ENCODE data around the gene KLHL2.

DNA sequence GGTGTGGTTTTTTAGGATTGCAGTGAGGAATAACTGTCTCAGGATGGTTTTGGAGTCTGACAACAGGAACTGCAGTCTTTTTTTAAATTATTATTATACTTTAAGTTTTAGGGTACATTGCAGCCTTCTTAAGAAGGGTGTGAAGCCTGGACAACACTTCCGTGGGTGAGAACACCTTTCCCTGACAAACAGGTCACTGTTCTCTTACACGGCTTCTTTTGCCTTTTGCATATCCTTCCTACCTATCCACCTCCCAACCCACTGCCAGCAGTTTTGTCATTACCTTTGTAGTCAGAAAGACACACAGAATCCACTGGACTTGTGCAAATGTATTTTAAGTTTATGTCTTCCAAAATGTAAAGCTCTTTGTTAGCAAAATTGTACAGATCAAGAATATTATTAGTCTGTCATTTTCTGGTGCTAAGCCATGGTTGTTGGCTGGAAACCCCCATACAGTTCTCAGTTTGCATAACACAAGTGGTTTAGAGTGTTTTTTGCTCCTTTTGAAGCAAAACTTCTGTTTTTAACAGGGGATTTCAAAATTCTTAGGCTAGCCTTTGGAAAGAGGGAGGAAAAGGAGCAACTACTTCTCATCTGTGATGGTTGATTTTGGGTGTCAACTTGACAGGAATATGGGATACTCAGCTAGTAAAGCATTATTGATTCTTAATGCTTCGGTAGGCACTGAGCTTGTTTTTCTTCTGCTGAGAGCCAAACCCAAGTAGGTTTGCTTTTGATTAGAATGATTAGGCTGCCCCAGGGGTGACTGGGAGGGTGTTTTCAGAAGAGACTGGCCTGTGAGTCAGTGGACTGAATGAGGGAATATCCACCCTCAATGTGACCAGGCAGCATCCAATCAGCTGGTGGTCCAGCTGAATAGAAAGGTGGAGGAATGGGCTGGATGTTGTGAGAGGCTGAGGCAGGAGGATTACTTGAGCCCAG lies 29.4 kb upstream of the KLHL2 start:
- TF ChIP-seq, protein P1, sequence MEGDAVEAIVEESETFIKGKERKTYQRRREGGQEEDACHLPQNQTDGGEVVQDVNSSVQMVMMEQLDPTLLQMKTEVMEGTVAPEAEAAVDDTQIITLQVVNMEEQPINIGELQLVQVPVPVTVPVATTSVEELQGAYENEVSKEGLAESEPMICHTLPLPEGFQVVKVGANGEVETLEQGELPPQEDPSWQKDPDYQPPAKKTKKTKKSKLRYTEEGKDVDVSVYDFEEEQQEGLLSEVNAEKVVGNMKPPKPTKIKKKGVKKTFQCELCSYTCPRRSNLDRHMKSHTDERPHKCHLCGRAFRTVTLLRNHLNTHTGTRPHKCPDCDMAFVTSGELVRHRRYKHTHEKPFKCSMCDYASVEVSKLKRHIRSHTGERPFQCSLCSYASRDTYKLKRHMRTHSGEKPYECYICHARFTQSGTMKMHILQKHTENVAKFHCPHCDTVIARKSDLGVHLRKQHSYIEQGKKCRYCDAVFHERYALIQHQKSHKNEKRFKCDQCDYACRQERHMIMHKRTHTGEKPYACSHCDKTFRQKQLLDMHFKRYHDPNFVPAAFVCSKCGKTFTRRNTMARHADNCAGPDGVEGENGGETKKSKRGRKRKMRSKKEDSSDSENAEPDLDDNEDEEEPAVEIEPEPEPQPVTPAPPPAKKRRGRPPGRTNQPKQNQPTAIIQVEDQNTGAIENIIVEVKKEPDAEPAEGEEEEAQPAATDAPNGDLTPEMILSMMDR (IDR thresholded peaks at IDR 0.05 in 4 of 5, conservative IDR thresholded peaks at IDR 0.05 in 1 of 5): no peak
- TF ChIP-seq POLR2A (IDR thresholded peaks at IDR 0.05): no peak
